Chondrocyte (in vitro differentiated cells): Measurements from ENCODE around the gene EML4. TPM values are rescaled to one million over a fixed set of nuclear protein-coding genes. Genes with fewer than 3 reads are reported as not detected.

Source experiments
- DNase-seq: peaks from one replicate; pipeline ENCODE4 v3.0.0; 2021; ENCODE audit warnings: mixed read lengths, low spot score
- H3K27ac Mint-ChIP-seq: one replicate; pipeline ENCODE4 v1.8.0; 2021; ENCODE audit warnings: mild to moderate bottlenecking, moderate library complexity, mixed read lengths; ENCODE audit not compliant: unreplicated experiment
- H3K27me3 Mint-ChIP-seq: 2 replicates; pipeline ENCODE4 v1.8.0; 2021; ENCODE audit warnings: low read depth, mixed read lengths
- H3K36me3 Mint-ChIP-seq: 2 replicates; pipeline ENCODE4 v1.8.0; 2021; ENCODE audit warnings: low read depth, mixed read lengths
- H3K4me1 Mint-ChIP-seq: 2 replicates; pipeline ENCODE4 v1.8.0; 2021; ENCODE audit warnings: low read depth, mild to moderate bottlenecking, mixed read lengths
- H3K4me3 Mint-ChIP-seq: one replicate; pipeline ENCODE4 v1.8.0; 2021; ENCODE audit warnings: mild to moderate bottlenecking, moderate library complexity, mixed read lengths; ENCODE audit not compliant: unreplicated experiment
- H3K9me3 Mint-ChIP-seq: 2 replicates; pipeline ENCODE4 v1.8.0; 2021; ENCODE audit warnings: low read depth, mixed read lengths
- total RNA-seq: library from RNA; stranded (reverse); gene quantifications from 3 replicates; pipeline ENCODE4 v1.2.1, GENCODE V29; 2021
- TF ChIP-seq, protein P1 (sequence below): fragments of 200-600 bp; sonication (generic); IDR thresholded peaks from 2 replicates; pipeline ENCODE4 v1.5.0; 2021; ENCODE audit warnings: antibody characterized with exemption, mild to moderate bottlenecking, moderate library complexity

Gene EML4
- total RNA-seq, 1 donor from 2014 or later, result 50.0 TPM

DNA sequence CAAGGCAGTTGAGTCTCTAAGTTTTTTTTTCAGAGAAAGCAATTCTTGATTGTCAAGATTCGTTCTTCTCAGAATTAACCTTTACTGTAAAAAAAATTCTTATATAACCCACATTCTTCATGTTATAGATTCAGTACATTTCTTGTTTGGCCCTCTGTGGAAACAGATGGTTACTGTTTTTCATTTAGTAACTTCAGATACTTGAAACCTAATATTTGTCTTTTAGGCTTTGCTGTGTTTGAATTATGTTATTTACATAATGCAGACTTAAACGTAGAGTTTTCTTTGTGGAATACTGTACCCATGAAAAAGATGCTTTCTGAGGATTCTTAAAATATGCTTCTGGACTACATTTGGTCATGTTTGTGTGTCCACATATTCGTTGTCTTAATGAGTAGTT is 48.2 kb downstream of the EML4 start:
- DNase-seq, result no peak
- TF ChIP-seq, protein P1, sequence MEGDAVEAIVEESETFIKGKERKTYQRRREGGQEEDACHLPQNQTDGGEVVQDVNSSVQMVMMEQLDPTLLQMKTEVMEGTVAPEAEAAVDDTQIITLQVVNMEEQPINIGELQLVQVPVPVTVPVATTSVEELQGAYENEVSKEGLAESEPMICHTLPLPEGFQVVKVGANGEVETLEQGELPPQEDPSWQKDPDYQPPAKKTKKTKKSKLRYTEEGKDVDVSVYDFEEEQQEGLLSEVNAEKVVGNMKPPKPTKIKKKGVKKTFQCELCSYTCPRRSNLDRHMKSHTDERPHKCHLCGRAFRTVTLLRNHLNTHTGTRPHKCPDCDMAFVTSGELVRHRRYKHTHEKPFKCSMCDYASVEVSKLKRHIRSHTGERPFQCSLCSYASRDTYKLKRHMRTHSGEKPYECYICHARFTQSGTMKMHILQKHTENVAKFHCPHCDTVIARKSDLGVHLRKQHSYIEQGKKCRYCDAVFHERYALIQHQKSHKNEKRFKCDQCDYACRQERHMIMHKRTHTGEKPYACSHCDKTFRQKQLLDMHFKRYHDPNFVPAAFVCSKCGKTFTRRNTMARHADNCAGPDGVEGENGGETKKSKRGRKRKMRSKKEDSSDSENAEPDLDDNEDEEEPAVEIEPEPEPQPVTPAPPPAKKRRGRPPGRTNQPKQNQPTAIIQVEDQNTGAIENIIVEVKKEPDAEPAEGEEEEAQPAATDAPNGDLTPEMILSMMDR, result no peak
- H3K4me3 Mint-ChIP-seq, result no peak overlapping the region
- peaks cover 37% of the 10 kb centered on the region for H3K4me1 Mint-ChIP-seq
- no peaks in the 10 kb centered on the region for H3K27me3 Mint-ChIP-seq
- H3K36me3 Mint-ChIP-seq, result no peaks in the 10 kb centered on the region
- H3K9me3 Mint-ChIP-seq, result no peaks in the 10 kb centered on the region
- no peak overlapping the region for H3K27ac Mint-ChIP-seq

DNA sequence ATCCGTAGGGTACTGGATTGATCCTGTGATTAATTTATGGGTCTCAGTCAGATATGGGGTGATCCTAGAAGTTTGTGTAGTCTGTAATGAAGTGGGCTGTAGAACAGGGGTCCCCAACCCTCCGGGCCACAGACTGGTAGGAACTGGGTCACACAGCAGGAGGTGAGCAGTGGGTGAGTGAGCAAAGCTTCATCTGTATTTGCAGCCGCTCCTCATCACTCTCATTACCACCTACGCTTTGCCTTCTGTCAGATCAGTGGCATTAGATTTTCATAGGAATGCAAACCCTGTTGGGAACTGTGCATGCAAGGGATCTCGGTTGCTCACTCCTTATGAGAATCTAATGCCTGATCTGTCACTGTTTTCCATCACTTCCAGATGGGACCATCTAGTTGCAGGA is 48.8 kb downstream of the EML4 start:
- DNase-seq, result no peak
- H3K4me3 Mint-ChIP-seq, result no peak overlapping the region
- peaks cover 38% of the 10 kb centered on the region for H3K4me1 Mint-ChIP-seq
- H3K36me3 Mint-ChIP-seq, result no peaks in the 10 kb centered on the region
- H3K27ac Mint-ChIP-seq, result no peak overlapping the region
- no peaks in the 10 kb centered on the region for H3K9me3 Mint-ChIP-seq
- H3K27me3 Mint-ChIP-seq, result no peaks in the 10 kb centered on the region
- TF ChIP-seq, protein P1, result no peak

DNA sequence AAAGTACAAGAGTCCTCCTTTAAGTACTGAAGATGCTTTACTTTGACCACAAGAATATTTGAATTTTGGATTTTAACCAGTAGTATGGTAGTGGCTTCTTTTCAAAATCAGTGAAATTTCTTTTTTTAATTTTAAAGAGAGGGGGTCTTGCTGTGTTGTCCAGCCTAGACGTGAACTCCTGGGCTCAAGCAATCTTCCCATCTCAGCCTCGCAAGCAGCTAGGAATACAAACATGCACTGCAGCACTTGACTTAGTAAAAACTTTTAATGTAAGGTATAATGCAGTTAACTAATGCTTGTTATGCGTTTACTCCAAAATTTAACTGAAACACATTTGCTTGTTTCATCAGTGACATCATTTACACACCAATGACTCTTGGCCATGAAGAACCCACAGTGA is 49.6 kb downstream of the EML4 start:
- Mint-ChIP-seq H3K4me1 (peaks cover 40% of the 10 kb centered on the region), H3K27ac (no peak overlapping the region), H3K27me3 (no peaks in the 10 kb centered on the region), H3K9me3 (no peaks in the 10 kb centered on the region), H3K4me3 (no peak overlapping the region), H3K36me3 (no peaks in the 10 kb centered on the region)
- DNase-seq, result no peak
- TF ChIP-seq, protein P1, result no peak

DNA sequence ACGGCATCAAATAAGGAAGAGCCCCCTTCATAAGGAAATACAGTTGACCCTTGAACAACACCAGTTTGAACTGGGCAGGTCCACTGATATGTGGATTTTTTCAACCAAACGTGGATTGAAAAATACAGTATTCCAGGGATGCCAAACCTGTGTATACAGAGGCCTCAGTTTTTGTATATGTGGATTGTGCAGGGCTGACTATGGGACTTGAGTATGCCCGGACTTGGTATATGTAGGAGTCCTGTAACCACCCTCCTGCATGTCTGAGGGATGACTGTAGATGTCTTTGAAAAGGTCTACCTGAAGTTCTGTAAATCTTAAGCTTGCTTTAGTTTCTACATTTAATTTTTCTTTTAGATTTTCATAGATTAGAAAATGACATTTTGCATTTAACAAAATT is 50.0 kb downstream of the EML4 start:
- H3K9me3 Mint-ChIP-seq, result no peaks in the 10 kb centered on the region
- no peaks in the 10 kb centered on the region for H3K27me3 Mint-ChIP-seq
- peaks cover 45% of the 10 kb centered on the region for H3K4me1 Mint-ChIP-seq
- TF ChIP-seq, protein P1, result no peak
- H3K27ac Mint-ChIP-seq, result no peak overlapping the region
- DNase-seq, result no peak
- H3K4me3 Mint-ChIP-seq, result no peak overlapping the region
- no peaks in the 10 kb centered on the region for H3K36me3 Mint-ChIP-seq

DNA sequence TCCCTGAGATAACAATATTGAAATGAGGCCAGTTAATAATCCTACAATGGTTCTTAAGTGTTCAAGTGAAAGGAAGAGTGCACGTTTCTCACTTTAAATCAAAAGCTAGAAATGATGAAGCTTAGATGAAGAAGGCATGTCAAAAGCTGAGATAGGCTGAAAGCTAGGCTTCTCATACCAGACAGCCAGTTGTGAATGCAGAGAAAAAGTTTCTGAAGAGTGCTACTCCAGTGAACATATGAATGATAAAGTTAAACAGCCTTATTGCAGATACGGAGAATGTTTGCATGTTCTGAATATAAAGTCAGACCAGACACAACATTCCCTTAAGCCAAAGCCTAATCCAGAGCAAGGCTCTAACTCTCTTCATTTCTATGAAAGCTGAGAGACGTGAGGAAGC is 51.4 kb downstream of the EML4 start:
- TF ChIP-seq, protein P1, result no peak
- Mint-ChIP-seq H3K27ac (no peak overlapping the region), H3K4me3 (no peak overlapping the region), H3K4me1 (peaks cover 48% of the 10 kb centered on the region), H3K27me3 (no peaks in the 10 kb centered on the region), H3K36me3 (no peaks in the 10 kb centered on the region), H3K9me3 (no peaks in the 10 kb centered on the region)
- DNase-seq, result no peak
